ENCODE measurements around the gene CFAP97.
A peak's percentile ranks its signal among the peaks of the same experiment; 100 is the strongest.

The CFAP97 gene

GRCh38 chr4:185194924-185195888 lies 8.6 kb downstream of the CFAP97 start:
- FAIRE-seq = no peak

- FAIRE-seq = no peak
Measured at GRCh38 chr4:185192059-185192458, 11.7 kb downstream of the CFAP97 start.

- FAIRE-seq = no peak
Measured at GRCh38 chr4:185190306-185190856, 13.4 kb downstream of the CFAP97 start.

- FAIRE-seq = peak; percentile 77
Measured at GRCh38 chr4:185189606-185190305, 14.0 kb downstream of the CFAP97 start.

- FAIRE-seq = no peak
Measured at GRCh38 chr4:185186769-185187168, 17.0 kb downstream of the CFAP97 start.

- peak; percentile 94 for FAIRE-seq
Measured at GRCh38 chr4:185183622-185184281, 20.0 kb downstream of the CFAP97 start.

GRCh38 chr4:185182239-185182638 lies 21.6 kb downstream of the CFAP97 start:
- no peak for FAIRE-seq

GRCh38 chr4:185179488-185179887 lies 24.3 kb downstream of the CFAP97 start:
- FAIRE-seq = no peak

GRCh38 chr4:185171373-185172071 lies 32.3 kb downstream of the CFAP97 start:
- no peak for FAIRE-seq

- FAIRE-seq = no peak
Measured at GRCh38 chr4:185167234-185167633, 36.6 kb downstream of the CFAP97 start.

GRCh38 chr4:185165605-185166063 lies 38.2 kb downstream of the CFAP97 start:
- no peak for FAIRE-seq

GRCh38 chr4:185151296-185151695 lies 52.5 kb downstream of the CFAP97 start:
- no peak for FAIRE-seq

GRCh38 chr4:185149392-185149791 lies 54.4 kb downstream of the CFAP97 start:
- FAIRE-seq = no peak

- no peak for FAIRE-seq
Measured at GRCh38 chr4:185145572-185145971, 58.2 kb downstream of the CFAP97 start.

GRCh38 chr4:185144601-185145240 lies 59.1 kb downstream of the CFAP97 start:
- no peak for FAIRE-seq

- FAIRE-seq = no peak
Measured at GRCh38 chr4:185143601-185143969, 60.2 kb downstream of the CFAP97 start.

- FAIRE-seq = no peak
Measured at GRCh38 chr4:185142912-185143600, 60.7 kb downstream of the CFAP97 start, which contains the start of gene SLC25A4. Gene SLC25A4, plus strand, starts transcription at chr4:185143266. Its CDS starts 107 bp downstream, at chr4:185143373.

GRCh38 chr4:185142564-185142911 lies 61.3 kb downstream of the CFAP97 start:
- no peak for FAIRE-seq

- no peak for FAIRE-seq
Measured at GRCh38 chr4:185141777-185142176, 62.0 kb downstream of the CFAP97 start.

- FAIRE-seq = no peak
Measured at GRCh38 chr4:185139736-185140135, 64.1 kb downstream of the CFAP97 start.

- no peak for FAIRE-seq
Measured at GRCh38 chr4:185138161-185138560, 65.6 kb downstream of the CFAP97 start.
